ENCODE data around the gene UMODL1. TPM values are rescaled to one million over a fixed set of nuclear protein-coding genes. Genes with fewer than 3 reads are reported as not detected.

The UMODL1 gene
- total RNA-seq, 1 donor from 2014 or later, result not detected

DNA sequence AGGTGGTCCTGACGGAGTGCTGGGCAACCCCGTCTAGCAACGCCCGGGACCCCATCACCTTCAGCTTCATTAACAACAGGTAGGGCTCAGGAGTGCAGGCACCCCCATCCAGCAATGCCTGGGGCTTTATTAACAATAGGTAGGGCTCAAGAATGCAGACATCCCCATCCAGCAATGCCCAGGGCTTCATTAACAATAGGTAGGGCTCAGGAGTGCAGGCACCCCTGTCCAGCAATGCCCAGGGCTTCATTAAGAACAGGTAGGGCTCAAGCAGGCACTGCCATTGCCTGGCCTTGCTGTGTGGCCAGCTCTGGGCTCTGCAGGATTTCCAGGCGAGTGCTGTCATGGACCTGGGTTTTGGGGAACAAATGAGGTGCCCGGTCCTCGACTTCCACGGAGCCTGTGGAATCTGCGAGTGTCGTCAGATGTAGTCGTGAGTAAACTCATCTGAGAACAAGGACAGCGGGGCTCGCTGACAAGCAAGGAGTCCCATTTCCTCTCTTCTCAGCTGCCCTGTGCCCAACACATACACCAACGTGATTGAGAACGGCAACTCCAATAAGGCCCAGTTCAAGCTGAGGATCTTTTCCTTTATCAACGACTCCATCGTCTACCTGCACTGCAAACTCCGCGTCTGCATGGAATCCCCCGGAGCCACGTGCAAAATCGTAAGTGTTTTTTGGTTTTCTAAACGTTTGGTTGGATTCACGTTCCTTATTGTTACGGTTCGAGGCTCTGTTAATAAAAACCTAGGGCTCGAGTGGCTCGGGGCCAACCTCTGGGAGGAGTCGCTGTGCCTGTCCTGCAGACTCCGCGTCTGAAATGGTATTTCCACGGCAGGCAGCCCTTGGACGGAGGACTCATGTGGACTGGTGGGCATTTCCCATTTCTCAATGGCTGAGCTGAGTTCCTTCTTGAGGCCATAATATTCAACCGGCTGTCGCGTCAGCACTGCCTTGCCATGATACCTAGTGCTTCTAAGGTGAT lies 56.3 kb downstream of the UMODL1 start:
- H3K4me3 Mint-ChIP-seq, result no peak overlapping the region
- TF ChIP-seq, protein P1, sequence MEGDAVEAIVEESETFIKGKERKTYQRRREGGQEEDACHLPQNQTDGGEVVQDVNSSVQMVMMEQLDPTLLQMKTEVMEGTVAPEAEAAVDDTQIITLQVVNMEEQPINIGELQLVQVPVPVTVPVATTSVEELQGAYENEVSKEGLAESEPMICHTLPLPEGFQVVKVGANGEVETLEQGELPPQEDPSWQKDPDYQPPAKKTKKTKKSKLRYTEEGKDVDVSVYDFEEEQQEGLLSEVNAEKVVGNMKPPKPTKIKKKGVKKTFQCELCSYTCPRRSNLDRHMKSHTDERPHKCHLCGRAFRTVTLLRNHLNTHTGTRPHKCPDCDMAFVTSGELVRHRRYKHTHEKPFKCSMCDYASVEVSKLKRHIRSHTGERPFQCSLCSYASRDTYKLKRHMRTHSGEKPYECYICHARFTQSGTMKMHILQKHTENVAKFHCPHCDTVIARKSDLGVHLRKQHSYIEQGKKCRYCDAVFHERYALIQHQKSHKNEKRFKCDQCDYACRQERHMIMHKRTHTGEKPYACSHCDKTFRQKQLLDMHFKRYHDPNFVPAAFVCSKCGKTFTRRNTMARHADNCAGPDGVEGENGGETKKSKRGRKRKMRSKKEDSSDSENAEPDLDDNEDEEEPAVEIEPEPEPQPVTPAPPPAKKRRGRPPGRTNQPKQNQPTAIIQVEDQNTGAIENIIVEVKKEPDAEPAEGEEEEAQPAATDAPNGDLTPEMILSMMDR (IDR thresholded peaks at IDR 0.05; ENCODE audit: unreplicated experiment), result no peak
- DNase-seq (ENCODE audit: low spot score in 2 of 2, unreplicated experiment in 2 of 2), result no peak

DNA sequence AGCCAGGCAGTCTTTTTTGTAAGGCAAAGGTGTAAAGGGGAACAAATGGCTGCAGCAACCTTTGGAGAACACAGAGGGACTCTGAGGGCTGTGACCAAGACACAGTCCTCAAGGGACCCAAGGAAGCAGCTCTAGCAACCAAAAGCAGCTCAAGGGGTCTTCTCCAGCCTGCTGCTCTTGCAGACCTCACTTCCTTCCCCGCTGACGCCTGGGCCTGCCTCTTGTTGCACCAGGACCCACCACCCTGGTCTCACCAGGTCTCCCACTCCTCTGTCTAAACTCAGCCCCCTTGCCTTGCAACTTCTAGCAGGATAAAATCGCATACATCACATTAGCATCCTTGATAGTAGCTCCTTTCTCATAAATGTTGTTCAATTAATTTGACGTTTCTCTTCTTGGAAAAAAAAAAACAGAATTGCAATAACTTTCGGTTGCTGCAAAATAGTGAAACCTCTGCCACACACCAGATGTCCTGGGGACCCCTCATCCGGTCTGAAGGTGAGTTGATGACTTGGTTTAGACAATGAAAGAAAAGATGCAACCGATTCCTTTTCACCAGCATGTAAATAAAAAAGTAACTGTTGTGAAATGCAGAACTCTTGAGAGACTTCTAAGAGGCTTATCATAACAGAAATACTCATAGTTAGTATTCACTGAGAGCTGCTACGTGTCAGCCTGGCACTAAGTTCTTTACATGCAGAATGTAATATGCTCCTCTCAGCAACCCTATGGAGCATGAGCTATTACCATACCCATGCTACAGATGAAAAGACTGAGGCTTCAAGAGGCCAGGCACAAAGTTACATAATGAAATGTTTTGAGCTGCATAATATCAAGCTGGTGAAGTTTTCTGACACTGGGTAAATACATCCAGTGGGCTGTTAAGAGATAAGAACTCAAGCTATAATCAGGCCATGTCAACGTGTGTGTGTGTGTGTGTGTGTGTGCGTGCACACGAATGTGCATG lies 58.5 kb downstream of the UMODL1 start:
- no peak for DNase-seq (ENCODE audit: low spot score in 2 of 2, unreplicated experiment in 2 of 2)
- H3K4me1 Mint-ChIP-seq, result no peaks in the 10 kb centered on the region
- no peak overlapping the region for H3K4me3 Mint-ChIP-seq
- H3K27me3 Mint-ChIP-seq (ENCODE audit: low read depth), result peaks cover 2% of the 10 kb centered on the region
- H3K9me3 Mint-ChIP-seq, result no peaks in the 10 kb centered on the region
- TF ChIP-seq, protein P1 (IDR thresholded peaks at IDR 0.05; ENCODE audit: unreplicated experiment), result no peak
- no peak overlapping the region for H3K27ac Mint-ChIP-seq
- H3K36me3 Mint-ChIP-seq, result no peaks in the 10 kb centered on the region

More for the DNA sequence above, 56.3 kb downstream of the UMODL1 start:
- no peaks in the 10 kb centered on the region for H3K36me3 Mint-ChIP-seq
- H3K4me1 Mint-ChIP-seq, result no peaks in the 10 kb centered on the region
- H3K27ac Mint-ChIP-seq, result no peak overlapping the region
- H3K9me3 Mint-ChIP-seq, result no peaks in the 10 kb centered on the region
- H3K27me3 Mint-ChIP-seq (ENCODE audit: low read depth), result peaks cover 2% of the 10 kb centered on the region

DNA sequence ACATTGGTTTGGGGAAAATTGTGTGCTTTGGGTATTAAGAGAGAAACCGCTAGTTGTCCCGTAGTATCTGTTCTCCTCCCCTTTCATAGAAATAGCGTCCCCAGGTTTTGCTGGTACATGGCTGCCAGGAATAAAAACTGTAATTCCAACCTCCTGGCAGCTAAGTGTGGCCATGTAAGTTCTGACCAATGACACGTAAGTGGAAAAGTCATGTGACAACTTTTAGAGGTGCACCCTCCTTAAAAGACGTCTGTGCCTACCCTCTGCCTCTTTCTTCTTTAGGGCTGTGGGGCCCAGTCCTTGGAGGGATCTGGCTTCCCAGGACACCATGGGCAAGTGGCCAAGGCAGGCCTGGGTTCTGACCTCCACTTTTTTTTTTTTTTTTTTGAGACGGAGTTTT lies 59.3 kb downstream of the UMODL1 start:
- no peak overlapping the region for H3K4me3 Mint-ChIP-seq
- H3K36me3 Mint-ChIP-seq, result no peaks in the 10 kb centered on the region
- no peak for DNase-seq (ENCODE audit: low spot score in 2 of 2, unreplicated experiment in 2 of 2)
- H3K9me3 Mint-ChIP-seq, result no peaks in the 10 kb centered on the region
- no peak overlapping the region for H3K27ac Mint-ChIP-seq
- TF ChIP-seq, protein P1 (IDR thresholded peaks at IDR 0.05; ENCODE audit: unreplicated experiment), result no peak
- peaks cover 2% of the 10 kb centered on the region for H3K27me3 Mint-ChIP-seq (ENCODE audit: low read depth)
- H3K4me1 Mint-ChIP-seq, result no peaks in the 10 kb centered on the region

DNA sequence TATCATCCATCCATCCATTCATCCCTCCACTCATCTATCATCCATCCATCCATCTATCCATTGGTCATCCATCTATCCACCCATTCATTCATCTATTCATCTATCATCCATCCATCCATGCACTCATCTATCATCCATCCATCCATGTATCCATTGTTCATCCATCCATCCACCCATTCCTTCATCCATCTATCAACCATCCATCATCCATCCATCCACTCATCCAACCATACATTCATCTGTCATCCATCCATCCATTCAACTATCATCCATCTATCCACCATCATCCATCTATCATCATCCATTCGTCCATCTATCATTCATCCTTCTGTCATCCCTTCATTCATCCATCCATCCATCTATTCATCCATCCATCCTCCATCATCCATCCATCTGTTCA lies 61.1 kb downstream of the UMODL1 start:
- no peak overlapping the region for H3K27ac Mint-ChIP-seq
- TF ChIP-seq, protein P1 (IDR thresholded peaks at IDR 0.05; ENCODE audit: unreplicated experiment), result no peak
- no peaks in the 10 kb centered on the region for H3K4me1 Mint-ChIP-seq
- no peaks in the 10 kb centered on the region for H3K36me3 Mint-ChIP-seq
- DNase-seq (ENCODE audit: low spot score in 2 of 2, unreplicated experiment in 2 of 2), result no peak
- no peaks in the 10 kb centered on the region for H3K9me3 Mint-ChIP-seq
- no peak overlapping the region for H3K4me3 Mint-ChIP-seq
- peaks cover 2% of the 10 kb centered on the region for H3K27me3 Mint-ChIP-seq (ENCODE audit: low read depth)

DNA sequence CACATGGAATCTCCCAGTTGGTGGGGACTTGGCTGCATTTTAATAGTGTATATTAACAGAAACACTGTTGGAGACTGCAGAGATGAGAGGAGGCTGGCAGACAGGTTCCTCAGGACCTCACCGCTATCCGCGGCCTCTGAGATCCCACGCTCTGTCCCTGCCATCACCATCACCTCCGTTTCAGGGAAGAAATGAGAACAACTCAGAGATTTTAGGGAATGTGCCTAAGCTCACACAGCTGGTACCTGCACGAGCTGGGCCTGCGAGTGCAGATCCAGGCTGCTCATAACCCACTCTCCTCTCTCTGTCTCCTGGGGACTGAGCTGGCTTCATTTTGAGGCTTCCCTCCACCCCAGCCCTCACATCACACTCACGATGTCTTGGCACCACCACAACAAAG lies 62.0 kb downstream of the UMODL1 start:
- Mint-ChIP-seq H3K9me3 (no peaks in the 10 kb centered on the region), H3K4me3 (no peak overlapping the region), H3K36me3 (no peaks in the 10 kb centered on the region)

More for the DNA sequence above, 62.0 kb downstream of the UMODL1 start:
- TF ChIP-seq, protein P1 (IDR thresholded peaks at IDR 0.05; ENCODE audit: unreplicated experiment), result no peak
- peaks cover 2% of the 10 kb centered on the region for H3K27me3 Mint-ChIP-seq (ENCODE audit: low read depth)
- no peaks in the 10 kb centered on the region for H3K4me1 Mint-ChIP-seq
- no peak overlapping the region for H3K27ac Mint-ChIP-seq
- DNase-seq (ENCODE audit: low spot score in 2 of 2, unreplicated experiment in 2 of 2), result no peak
